IMR-90 (cell line): ENCODE data around the gene GLG1.
"Not testable (repeated sequence)": the region's sequence is repeated elsewhere in the genome, so short reads cannot be mapped to it uniquely, and the experiment has no call there.

ENCODE experiments used
- CTCF ChIP-seq: conservative IDR thresholded peaks from 2 replicates; pipeline ENCODE4 v1.5.1; 2012; ENCODE audit warnings: mild to moderate bottlenecking, low read depth, low read length, improper control_type of control experiment
- POLR2A ChIP-seq: IDR thresholded peaks from 2 replicates; pipeline ENCODE4 v1.6.1; 2012; ENCODE audit warnings: mild to moderate bottlenecking, low read depth, low read length
- RCOR1 ChIP-seq: IDR thresholded peaks from 2 replicates; pipeline ENCODE4 v1.6.1; 2012; ENCODE audit warnings: mild to moderate bottlenecking, low read length, improper control_type of control experiment; ENCODE audit not compliant: insufficient replicate concordance

- not testable (repeated sequence) for TF ChIP-seq CTCF, POLR2A, RCOR1
Measured at GRCh38 chr16:74404148-74404933, 202.6 kb downstream of the GLG1 start.
